NCI-H1048 (cell line): ENCODE data around the gene LRRK2.
"Not testable (repeated sequence)": the region's sequence is repeated elsewhere in the genome, so short reads cannot be mapped to it uniquely, and the experiment has no call there.

Source experiments
- DNase-seq: peaks from one replicate; lab custom pipeline; 2025; lab: John Stamatoyannopoulos, UW

The LRRK2 gene

GRCh38 chr12:40224439-40225291 is at the start of gene LRRK2:
Gene LRRK2 (plus strand): TSS chr12:40224997. CDS start chr12:40225132, 135 bp downstream.
- no peak for DNase-seq

GRCh38 chr12:40175045-40175444 is 49.8 kb upstream of the LRRK2 start:
- no peak for DNase-seq

DNA sequence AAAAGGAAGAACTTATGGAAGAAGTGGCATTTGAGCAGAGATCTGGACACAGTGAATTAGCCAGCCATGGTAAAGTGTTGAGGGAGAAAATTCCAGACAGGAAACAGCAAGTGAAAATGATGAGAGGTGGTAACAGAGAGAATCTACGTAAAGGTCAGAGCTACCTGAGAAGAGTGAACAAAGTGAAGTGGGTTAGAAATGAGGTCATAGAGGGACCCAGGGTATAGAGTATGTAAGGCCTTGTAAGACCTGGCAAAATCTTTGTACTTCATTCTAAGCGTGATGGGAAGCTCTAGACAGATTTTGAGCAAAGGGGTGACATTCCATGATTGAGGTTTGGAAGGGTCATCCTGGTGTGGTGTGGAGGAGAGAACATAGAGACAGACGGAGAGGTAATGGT is 49.3 kb upstream of the LRRK2 start:
- no peak for DNase-seq

DNA sequence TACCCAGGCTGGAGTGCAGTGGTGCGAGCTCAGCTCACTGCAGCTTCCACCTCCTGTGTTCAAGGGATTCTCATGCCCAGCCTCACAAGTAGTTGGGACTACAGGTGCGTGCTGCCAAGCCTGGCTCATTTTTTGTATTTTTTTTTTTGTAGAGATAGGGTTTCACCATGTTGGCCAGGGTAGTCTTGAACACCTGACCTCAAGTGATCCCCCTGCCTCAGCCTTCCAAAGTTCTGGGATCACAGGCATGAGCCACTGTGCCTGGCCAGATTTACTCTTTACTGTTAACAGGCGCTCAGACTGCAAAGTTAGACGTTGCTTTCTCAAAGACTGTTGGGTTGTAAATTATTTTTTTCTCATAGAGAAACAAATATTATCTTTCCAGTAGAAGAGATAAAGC is 46.1 kb upstream of the LRRK2 start:
- DNase-seq: no peak

- no peak for DNase-seq
These were observed 43.3 kb upstream of the LRRK2 start for GRCh38 chr12:40181490-40181889.

DNA sequence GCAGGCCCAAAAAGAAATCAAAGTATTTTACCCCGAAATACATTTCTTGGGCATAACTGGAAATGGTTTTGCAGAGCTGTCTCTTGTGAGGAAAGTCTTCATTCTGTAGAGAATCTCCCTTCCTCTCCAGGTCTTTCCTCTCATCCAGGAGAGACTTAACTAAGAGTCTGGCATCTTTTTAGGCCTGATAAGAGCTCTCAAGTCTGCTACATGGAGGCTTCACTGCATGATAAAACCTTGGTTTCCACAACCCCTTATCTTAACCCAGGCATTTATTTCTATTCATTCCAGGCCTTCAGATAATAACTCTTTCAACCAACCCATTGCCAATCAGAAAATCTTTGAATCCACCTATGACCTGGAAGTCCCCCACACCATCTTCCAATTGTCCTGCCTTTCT is 41.1 kb upstream of the LRRK2 start:
- no peak for DNase-seq

- no peak for DNase-seq
These were observed 40.1 kb upstream of the LRRK2 start for GRCh38 chr12:40184493-40185302.

GRCh38 chr12:40185303-40185693 is 39.5 kb upstream of the LRRK2 start:
- DNase-seq: no peak

- DNase-seq: no peak
These were observed 36.1 kb upstream of the LRRK2 start for GRCh38 chr12:40188558-40189320.

DNA sequence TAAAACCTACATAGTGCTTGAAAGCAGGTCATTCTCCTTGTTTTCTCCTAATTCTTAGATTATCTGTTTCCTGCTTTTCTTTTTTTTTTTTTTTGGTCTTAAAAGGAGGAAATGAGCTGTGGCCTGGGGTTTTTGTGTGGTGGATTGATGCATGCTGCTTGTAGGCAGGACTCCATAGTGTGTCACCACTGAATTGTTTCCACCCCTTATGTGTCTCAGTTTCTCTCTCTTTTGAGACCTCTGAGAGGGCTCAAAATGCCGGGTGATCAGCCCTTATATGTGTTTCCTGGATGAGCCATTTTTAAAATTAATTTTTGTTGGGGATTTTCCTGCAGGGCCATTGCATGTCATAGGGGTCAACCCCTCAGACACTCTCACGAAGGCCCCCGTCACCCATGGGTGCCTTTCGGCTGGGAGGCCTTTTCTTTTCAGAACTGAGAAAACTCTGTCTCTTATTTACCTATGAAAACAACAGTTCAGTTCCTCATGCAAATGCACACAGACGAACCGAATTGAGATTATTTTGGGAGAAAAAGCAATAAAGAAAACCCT is 32.0 kb upstream of the LRRK2 start:
- DNase-seq: no peak

GRCh38 chr12:40194846-40195245 is 30.0 kb upstream of the LRRK2 start:
- DNase-seq: no peak

DNA sequence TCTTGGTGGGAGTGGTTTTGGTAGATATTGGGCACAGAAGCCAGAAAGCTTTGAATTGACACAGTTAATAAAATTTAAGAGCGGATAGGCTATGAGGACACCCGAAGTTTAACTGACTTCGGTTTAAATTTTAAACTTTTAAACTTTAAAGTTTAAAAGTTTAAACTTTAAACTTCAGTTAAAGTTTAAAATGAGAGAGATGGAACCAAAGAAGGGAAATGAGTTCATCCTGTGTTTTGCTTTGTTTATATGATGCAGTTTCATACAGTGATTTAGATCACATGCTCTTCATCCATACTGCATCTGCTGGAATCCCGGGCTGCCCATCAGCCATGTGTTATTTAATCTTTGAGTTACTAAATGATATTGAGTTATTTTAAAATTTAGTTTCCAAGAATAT is 27.2 kb upstream of the LRRK2 start:
- DNase-seq: no peak

DNA sequence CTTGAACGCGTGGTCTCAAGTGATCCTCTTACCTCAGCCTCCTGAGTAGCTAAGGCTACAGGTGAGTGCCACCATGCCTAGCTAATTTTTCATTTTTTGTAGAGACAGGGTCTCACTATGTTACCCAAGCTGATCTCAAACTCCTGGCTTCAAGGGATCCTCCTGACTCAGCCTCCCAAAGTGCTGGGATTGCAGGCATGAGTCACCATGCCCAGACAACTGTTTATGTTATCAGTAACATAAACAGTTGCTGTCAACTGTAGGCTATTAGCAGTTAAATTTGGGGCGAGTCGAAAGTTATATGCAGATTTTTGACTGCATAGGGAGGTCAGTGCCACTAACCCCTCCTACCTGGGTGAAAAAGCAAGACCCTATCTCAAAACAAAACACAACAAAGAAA is 26.2 kb upstream of the LRRK2 start:
- DNase-seq: no peak

GRCh38 chr12:40202095-40203059 is 22.4 kb upstream of the LRRK2 start:
- DNase-seq: no peak

- DNase-seq: no peak
These were observed 21.8 kb upstream of the LRRK2 start for GRCh38 chr12:40203060-40203430.

GRCh38 chr12:40204337-40204736 is 20.5 kb upstream of the LRRK2 start:
- DNase-seq: no peak

- no peak for DNase-seq
These were observed 17.2 kb upstream of the LRRK2 start for GRCh38 chr12:40207551-40207950.

DNA sequence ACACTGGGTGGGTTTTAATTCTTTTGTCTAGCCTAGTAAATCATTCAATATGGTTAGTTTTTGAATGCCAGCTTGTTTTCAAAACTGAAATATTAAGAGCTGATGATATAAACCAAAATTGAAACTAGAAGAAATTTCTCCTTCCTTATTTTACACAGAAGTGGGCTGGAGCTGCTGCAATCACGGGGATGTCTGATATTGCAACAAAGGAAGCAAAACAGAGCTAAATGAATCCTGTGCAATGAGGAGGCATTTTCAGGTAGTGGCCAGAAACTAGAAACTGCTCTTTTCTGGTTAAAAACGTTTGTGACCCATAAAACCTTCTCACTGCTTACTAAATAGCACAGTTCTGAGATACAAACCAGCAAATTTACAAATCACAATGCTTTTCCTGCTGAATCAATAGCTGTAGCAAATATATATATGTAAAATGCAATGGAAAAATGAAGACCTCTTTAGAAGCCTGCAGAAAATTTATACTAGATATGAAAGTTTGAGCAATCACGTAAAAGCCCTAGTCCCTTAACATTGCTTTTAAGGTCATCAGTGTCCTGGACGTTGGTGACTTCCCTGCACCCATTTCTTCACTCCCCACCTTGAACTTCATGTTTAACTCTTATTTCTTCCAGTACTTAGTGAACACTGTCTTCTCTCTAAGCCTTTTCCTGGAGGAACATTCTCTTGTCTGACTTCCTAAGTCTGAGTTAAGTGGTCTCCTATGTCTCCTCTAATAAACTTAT is 15.9 kb upstream of the LRRK2 start:
- no peak for DNase-seq

- DNase-seq: no peak
These were observed 14.9 kb upstream of the LRRK2 start for GRCh38 chr12:40209886-40210285.

DNA sequence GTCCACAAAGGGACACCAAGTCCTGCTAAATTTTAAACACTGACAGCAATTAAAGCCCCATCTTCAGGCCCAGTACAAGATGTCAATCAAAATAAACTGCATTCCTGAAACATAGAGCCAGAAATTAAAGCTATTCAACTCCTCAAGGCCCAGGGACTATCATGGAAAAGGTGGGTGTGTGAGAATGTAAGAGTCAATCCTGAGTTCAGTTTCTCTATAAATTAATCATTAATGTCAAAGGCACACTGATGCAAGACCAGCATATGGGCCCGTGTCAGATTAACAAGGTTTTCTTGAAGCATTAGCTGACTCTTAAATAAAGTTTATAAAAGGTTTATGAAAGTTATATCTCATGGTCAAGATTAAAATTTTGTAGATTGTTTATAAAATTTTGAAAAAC is 13.6 kb upstream of the LRRK2 start:
- DNase-seq: not testable (repeated sequence)
